Stomach smooth muscle (tissue), 2 donors: ENCODE measurements around the gene SLC25A31.

ENCODE experiments used
- H3K27ac ChIP-seq: one replicate; pipeline ENCODE4 v1.7.0; 2013; ENCODE audit warnings: mild to moderate bottlenecking, low read length, inconsistent platforms
- H3K27me3 ChIP-seq, 2 donors: one replicate each; pipeline ENCODE4 v1.7.0; 2013; ENCODE audit warnings: low read length in 2 of 2; ENCODE audit not compliant: insufficient read depth in 2 of 2, control insufficient read depth in 1 of 2
- H3K36me3 ChIP-seq, 2 donors: one replicate each; pipeline ENCODE4 v1.7.0; 2013; ENCODE audit warnings: low read length in 2 of 2; ENCODE audit not compliant: control insufficient read depth in 2 of 2, insufficient read depth in 2 of 2
- H3K4me1 ChIP-seq: one replicate; pipeline ENCODE4 v1.7.0; 2013; ENCODE audit warnings: low read length; ENCODE audit not compliant: control insufficient read depth, insufficient read depth
- H3K4me3 ChIP-seq, 2 donors: one replicate each; pipeline ENCODE4 v1.7.0; 2013; ENCODE audit warnings: low read length in 2 of 2
- H3K9ac ChIP-seq, 2 donors: one replicate each; pipeline ENCODE4 v1.7.0; 2013; ENCODE audit warnings: low read length in 2 of 2, mild to moderate bottlenecking in 1 of 2
- H3K9me3 ChIP-seq, 2 donors: one replicate each; pipeline ENCODE4 v1.7.0; 2013; ENCODE audit warnings: low read length in 2 of 2; ENCODE audit not compliant: control insufficient read depth in 2 of 2
- donor health status: healthy.
- donor health status: Pancreatic carcinoma.

SLC25A31 gene

DNA sequence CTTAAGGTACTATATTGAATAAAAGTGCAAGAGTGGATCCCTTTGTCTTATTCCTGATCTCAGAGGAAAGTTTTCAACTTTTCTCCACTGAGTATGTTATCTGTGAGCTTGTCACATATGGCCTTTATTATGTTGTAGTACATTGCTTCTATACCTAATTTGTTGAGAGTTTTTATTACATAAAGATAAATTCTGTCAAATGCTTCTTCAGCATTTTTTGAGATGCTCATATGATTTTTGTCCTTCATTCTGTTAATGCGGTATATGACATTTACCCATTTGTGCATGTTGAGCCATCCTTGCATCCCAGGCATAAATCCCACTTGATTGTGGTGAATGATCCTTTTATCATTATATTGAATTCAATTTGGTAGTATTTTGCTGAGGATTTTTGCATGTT is 11.0 kb downstream of the SLC25A31 start:
- no peaks in the 10 kb centered on the region for H3K9me3 ChIP-seq
- no peaks in the 10 kb centered on the region for H3K4me1 ChIP-seq
- H3K4me3 ChIP-seq, result no peak overlapping the region
- H3K27me3 ChIP-seq, result no peaks in the 10 kb centered on the region
- no peak overlapping the region for H3K27ac ChIP-seq
- H3K36me3 ChIP-seq, result no peaks in the 10 kb centered on the region
- H3K9ac ChIP-seq, result no peak overlapping the region

DNA sequence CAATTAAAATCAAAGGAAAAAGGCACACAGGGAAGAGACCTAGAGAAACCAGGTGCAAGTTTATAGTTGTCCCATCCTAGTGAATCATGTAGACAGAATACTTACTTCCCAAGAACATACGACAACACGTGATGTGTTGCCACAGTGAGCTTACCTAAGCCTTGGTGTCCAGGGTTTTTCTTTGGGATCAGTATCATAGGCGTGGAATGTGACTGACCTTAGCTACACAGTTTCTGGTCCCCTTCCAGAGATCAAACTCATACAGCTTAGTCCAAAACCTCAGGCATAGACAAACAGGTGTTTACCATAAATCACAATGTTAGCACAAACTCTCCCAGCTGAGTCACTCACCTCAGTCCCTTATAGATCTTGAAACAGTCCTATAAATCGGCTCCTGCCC is 17.7 kb downstream of the SLC25A31 start:
- no peak overlapping the region for H3K27ac ChIP-seq

GRCh38 chr4:127748957-127749356 is 18.8 kb downstream of the SLC25A31 start:
- Histone ChIP-seq H3K4me1 (no peaks in the 10 kb centered on the region), H3K27ac (no peak overlapping the region), H3K27me3 (no peaks in the 10 kb centered on the region), H3K4me3 (no peak overlapping the region), H3K9me3 (no peaks in the 10 kb centered on the region), H3K9ac (no peak overlapping the region), H3K36me3 (no peaks in the 10 kb centered on the region)

More for the DNA sequence above, 17.7 kb downstream of the SLC25A31 start:
- no peaks in the 10 kb centered on the region for H3K27me3 ChIP-seq
- no peaks in the 10 kb centered on the region for H3K36me3 ChIP-seq
- no peaks in the 10 kb centered on the region for H3K9me3 ChIP-seq
- H3K9ac ChIP-seq, result no peak overlapping the region
- H3K4me1 ChIP-seq, result no peaks in the 10 kb centered on the region
- no peak overlapping the region for H3K4me3 ChIP-seq

DNA sequence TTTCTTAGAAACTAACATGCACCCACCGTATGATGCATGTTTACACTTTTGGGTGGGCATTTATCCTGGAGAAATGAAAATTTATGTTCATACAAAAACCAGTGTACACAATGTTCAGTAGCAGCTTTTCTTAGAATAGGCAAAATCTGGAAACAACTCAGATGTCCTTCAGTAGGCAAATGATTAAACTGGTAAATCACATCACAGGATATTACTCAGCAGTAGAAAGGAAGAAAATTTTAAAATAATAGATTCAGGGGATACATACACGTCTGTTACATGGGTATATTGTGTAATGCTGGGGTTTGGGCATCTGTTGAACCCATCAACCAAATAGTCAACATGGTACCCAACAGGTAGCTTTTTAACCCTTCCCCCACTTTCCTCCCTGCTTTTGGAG is 26.7 kb downstream of the SLC25A31 start:
- no peaks in the 10 kb centered on the region for H3K4me1 ChIP-seq
- no peaks in the 10 kb centered on the region for H3K36me3 ChIP-seq
- no peak overlapping the region for H3K9ac ChIP-seq
- H3K27me3 ChIP-seq, result no peaks in the 10 kb centered on the region
- no peak overlapping the region for H3K27ac ChIP-seq
- H3K4me3 ChIP-seq, result no peak overlapping the region
- H3K9me3 ChIP-seq, result no peaks in the 10 kb centered on the region

DNA sequence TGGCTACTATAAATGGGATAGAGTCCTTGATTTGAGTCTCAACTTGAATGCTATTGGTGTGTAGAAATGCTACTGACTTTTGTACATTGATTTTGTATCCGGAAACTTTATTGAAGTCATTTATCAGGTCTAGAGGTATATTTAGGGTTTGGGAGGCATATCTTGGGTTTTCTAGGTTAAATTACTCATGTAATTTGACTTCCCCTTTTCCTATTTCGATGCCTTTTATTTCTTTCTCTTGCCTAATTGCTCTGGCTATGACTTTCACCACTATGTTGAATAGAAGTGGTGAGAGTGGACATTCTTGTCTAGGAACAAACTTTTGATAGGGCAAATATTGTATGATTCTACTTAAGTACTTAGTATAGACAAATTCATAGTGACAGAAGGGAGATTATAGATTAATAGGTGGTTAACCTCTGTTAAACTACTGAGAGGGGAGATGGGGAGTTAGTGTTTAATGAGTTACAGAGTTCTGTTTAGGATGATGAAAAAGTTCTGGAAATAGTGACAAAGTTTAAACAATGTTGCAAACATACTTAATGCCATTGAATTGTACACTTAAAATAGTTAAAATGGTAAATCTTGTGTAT is 29.1 kb downstream of the SLC25A31 start:
- no peaks in the 10 kb centered on the region for H3K9me3 ChIP-seq
- H3K9ac ChIP-seq, result no peak overlapping the region
- no peaks in the 10 kb centered on the region for H3K27me3 ChIP-seq
- no peak overlapping the region for H3K27ac ChIP-seq
- no peaks in the 10 kb centered on the region for H3K4me1 ChIP-seq
- H3K4me3 ChIP-seq, result no peak overlapping the region
- no peaks in the 10 kb centered on the region for H3K36me3 ChIP-seq

DNA sequence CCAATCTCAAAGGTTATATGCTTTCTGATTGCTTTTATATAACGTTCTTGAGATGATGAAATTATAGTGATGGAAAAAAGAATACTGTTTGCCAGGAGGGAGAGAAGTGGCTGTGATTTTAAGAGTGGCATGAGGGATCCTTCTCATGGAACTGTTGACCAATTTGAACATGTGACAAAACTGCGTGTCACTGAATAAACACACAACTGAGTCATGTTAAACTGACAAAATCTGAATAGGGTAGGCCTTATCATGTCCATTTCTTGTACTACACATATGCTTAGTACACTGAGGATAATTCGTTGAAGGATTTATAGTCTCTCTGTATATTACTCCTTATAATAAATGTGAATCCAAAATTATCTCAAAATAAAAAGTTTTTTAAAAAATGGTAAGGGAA is 29.7 kb downstream of the SLC25A31 start:
- no peaks in the 10 kb centered on the region for H3K4me1 ChIP-seq
- H3K4me3 ChIP-seq, result no peak overlapping the region
- no peaks in the 10 kb centered on the region for H3K36me3 ChIP-seq
- H3K27me3 ChIP-seq, result no peaks in the 10 kb centered on the region
- H3K9ac ChIP-seq, result no peak overlapping the region
- no peaks in the 10 kb centered on the region for H3K9me3 ChIP-seq
- H3K27ac ChIP-seq, result no peak overlapping the region

DNA sequence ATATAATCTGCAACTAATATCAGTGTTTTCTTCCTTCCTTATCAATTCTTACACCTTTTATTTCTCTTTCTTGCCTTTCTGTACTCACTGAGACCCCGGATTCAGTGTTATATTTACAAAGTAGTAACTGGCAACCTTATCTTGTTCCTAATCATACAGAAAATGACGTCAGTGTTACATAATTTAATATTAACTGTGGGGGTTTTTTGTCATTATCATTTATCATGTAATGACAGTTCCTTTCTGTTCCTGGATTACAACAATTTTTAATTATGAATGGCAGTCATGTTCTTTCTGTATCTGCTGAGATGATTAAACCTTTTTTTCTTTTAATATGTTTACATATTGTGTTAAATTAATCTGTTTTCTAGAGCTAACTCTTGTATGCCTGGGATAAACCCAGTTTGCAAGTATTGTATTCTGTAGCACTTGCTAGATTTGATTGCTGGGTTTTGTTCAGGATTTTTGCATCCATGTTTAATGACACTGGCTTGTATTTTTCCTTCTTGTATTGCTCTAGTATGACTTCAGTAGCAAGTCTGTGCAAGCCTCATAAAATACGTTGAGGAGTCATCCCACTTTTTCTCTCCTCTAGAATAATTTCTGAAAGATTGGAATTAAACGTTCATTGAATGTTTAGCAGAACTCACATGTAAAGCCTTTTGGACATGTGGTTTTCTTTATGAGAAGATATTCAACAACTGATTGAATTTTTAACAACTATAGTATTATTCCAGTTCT is 41.5 kb downstream of the SLC25A31 start:
- H3K4me1 ChIP-seq, result no peaks in the 10 kb centered on the region
- H3K36me3 ChIP-seq, result no peaks in the 10 kb centered on the region
- H3K9me3 ChIP-seq, result no peaks in the 10 kb centered on the region
- no peak overlapping the region for H3K27ac ChIP-seq
- H3K9ac ChIP-seq, result no peak overlapping the region
- no peaks in the 10 kb centered on the region for H3K27me3 ChIP-seq
- H3K4me3 ChIP-seq, result no peak overlapping the region

GRCh38 chr4:127772769-127773671 is 42.8 kb downstream of the SLC25A31 start:
- H3K9ac ChIP-seq, result no peak overlapping the region
- no peak overlapping the region for H3K4me3 ChIP-seq
- no peak overlapping the region for H3K27ac ChIP-seq
- no peaks in the 10 kb centered on the region for H3K4me1 ChIP-seq
- no peaks in the 10 kb centered on the region for H3K36me3 ChIP-seq
- no peaks in the 10 kb centered on the region for H3K9me3 ChIP-seq
- H3K27me3 ChIP-seq, result no peaks in the 10 kb centered on the region

GRCh38 chr4:127775843-127776242 is 45.6 kb downstream of the SLC25A31 start:
- no peak overlapping the region for H3K9ac ChIP-seq
- H3K9me3 ChIP-seq, result no peaks in the 10 kb centered on the region
- no peaks in the 10 kb centered on the region for H3K4me1 ChIP-seq
- H3K4me3 ChIP-seq, result no peak overlapping the region
- H3K27me3 ChIP-seq, result no peaks in the 10 kb centered on the region
- no peaks in the 10 kb centered on the region for H3K36me3 ChIP-seq
- H3K27ac ChIP-seq, result no peak overlapping the region

- no peak overlapping the region for H3K4me3 ChIP-seq
- no peak overlapping the region for H3K27ac ChIP-seq
- no peaks in the 10 kb centered on the region for H3K9me3 ChIP-seq
- peaks cover 3% of the 10 kb centered on the region for H3K4me1 ChIP-seq
- H3K27me3 ChIP-seq, result no peaks in the 10 kb centered on the region
- no peak overlapping the region for H3K9ac ChIP-seq
- H3K36me3 ChIP-seq, result no peaks in the 10 kb centered on the region
Observed at GRCh38 chr4:127776620-127777019, 46.4 kb downstream of the SLC25A31 start.
